NCI-H146 treated with DMSO at 0.1 percent for 48 hours (cell line): ENCODE measurements around the gene OR9A2.
"Not testable (repeated sequence)": the region's sequence is repeated elsewhere in the genome, so short reads cannot be mapped to it uniquely, and the experiment has no call there.

Source experiments
- DNase-seq: peaks from one replicate; lab custom pipeline; 2025; ENCODE audit not compliant: unreplicated experiment; lab: John Stamatoyannopoulos, UW

Gene OR9A2

DNA sequence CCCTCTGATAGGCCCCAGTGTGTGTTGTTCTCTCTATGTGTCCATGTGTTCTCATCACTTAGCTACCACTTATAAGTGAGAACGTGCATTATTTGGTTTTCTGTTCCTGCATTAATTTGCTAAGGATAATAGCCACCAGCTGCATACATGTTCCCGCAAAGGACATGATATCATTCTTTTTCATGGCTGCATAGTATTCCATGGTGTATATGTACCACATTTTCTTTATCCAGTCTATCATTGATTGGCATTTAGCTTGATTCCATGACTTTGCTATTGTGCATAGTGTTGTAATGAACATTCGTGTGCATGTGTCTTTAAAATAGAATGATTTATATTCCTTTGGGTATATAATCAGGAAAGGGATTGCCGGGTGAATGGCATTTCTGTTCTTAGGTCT lies 48.5 kb downstream of the OR9A2 start:
- not testable (repeated sequence) for DNase-seq
